MM.1S (cell line): ENCODE data around the gene TSPO2.

Source experiments
- EZH2 ChIP-seq: fragments of 300-600 bp; sonication (generic); optimal IDR thresholded peaks from 2 replicates; pipeline ENCODE3; 2017; ENCODE audit warnings: low read depth, mild to moderate bottlenecking, antibody characterized with exemption, low read length, mixed read lengths
- TF ChIP-seq, protein P1 (sequence below): fragments of 300-600 bp; sonication (generic); IDR thresholded peaks from 2 replicates; pipeline ENCODE4 v1.5.1; 2016; ENCODE audit warnings: antibody characterized with exemption, low read length, mixed read lengths

DNA sequence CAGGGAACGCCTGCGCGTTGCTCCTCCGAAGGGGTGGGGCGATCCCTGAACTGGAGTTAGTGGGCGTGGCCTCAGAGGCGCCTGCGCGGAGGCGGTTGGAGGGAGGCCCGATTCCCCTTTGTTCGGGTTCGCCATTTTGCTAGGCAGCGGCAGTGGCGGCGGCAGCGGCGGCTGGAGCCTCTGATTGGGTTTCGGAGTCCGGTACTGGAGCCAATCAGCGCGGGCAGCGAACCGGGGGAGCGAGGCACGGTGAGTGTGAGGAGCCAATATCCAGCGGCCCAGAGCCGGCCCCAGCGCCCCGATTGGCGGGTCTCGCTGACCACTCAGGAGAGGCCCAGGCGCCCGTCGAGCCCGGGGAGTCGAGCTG is 30.6 kb downstream of the TSPO2 start, which contains the start of gene NFYA:
- TF ChIP-seq, protein P1, sequence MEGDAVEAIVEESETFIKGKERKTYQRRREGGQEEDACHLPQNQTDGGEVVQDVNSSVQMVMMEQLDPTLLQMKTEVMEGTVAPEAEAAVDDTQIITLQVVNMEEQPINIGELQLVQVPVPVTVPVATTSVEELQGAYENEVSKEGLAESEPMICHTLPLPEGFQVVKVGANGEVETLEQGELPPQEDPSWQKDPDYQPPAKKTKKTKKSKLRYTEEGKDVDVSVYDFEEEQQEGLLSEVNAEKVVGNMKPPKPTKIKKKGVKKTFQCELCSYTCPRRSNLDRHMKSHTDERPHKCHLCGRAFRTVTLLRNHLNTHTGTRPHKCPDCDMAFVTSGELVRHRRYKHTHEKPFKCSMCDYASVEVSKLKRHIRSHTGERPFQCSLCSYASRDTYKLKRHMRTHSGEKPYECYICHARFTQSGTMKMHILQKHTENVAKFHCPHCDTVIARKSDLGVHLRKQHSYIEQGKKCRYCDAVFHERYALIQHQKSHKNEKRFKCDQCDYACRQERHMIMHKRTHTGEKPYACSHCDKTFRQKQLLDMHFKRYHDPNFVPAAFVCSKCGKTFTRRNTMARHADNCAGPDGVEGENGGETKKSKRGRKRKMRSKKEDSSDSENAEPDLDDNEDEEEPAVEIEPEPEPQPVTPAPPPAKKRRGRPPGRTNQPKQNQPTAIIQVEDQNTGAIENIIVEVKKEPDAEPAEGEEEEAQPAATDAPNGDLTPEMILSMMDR: no peak
- no peak for TF ChIP-seq EZH2
